Cardiac fibroblast (primary cell): Measurements from ENCODE around the gene TMIE.

Experiments
- DNase-seq, 2 donors: peaks; one replicate each; pipeline versions ENCODE4 v3.0.0 to v3.0.0-alpha.2; 2010; ENCODE audit warnings: low read depth in 2 of 2
- H3K4me3 ChIP-seq, 2 donors: replicated peaks in 1 of 2; 1 replicate in 1 of 2; 2 replicates in 1 of 2; pipeline ENCODE4 v1.5.1; 2011; ENCODE audit warnings: low read depth in 2 of 2, low read length in 2 of 2, mild to moderate bottlenecking in 2 of 2, moderate library complexity in 1 of 2
- TF ChIP-seq, protein P1 (sequence below): IDR thresholded peaks from one replicate; pipeline ENCODE4 v1.5.1; 2011; ENCODE audit warnings: low read depth, mild to moderate bottlenecking, low read length, inconsistent platforms

TMIE gene

DNA sequence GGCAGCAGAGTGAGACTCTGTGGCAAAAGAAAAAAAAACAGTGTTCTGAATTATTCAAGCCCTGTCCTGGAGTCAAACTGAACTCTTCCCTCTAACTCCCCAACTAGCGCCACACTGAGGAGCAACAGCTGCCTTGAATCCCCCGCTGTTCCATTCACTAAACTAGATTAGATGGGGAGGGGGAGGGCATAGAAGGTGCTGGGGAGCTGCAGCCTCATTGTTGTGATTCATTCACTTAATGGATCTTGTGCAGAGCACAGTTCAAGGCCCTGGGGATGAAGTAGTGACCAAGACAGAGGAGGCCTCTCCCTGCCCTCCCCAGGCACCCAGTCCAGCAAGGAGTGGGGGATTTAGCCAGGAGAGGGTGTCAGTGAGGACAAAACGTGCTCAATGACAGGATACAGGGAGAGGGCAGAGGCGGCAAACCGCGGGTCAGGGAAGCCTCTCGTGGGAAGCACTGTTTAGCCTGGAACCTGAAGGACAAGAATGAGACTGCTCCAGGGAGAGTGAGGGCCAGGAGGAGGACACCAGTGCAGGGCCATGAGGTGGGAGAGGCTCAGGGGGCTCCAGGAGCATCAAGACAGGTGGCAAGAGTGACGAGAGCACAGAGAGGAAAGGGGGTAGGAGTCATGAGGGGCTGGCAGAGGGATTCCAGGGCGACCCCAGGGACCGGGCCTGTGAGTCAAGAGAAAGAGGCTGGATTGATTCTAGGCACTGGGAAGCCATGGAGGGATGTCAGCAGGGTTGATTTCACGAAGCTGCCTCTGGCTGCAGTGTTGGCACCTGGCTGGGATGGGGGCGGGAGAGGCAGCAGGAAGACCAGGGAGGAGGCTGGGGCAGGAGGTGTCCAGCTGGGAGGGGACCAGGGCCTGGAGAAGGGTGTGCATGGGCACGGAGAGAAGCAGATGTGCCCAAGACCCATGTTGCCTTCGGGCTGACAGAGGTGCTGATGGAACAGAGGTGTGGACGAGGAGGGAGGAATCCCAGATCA, 39.1 kb upstream of the TMIE start:
- DNase-seq = no peak
- H3K4me3 ChIP-seq = no peak overlapping the region
- TF ChIP-seq, protein P1, sequence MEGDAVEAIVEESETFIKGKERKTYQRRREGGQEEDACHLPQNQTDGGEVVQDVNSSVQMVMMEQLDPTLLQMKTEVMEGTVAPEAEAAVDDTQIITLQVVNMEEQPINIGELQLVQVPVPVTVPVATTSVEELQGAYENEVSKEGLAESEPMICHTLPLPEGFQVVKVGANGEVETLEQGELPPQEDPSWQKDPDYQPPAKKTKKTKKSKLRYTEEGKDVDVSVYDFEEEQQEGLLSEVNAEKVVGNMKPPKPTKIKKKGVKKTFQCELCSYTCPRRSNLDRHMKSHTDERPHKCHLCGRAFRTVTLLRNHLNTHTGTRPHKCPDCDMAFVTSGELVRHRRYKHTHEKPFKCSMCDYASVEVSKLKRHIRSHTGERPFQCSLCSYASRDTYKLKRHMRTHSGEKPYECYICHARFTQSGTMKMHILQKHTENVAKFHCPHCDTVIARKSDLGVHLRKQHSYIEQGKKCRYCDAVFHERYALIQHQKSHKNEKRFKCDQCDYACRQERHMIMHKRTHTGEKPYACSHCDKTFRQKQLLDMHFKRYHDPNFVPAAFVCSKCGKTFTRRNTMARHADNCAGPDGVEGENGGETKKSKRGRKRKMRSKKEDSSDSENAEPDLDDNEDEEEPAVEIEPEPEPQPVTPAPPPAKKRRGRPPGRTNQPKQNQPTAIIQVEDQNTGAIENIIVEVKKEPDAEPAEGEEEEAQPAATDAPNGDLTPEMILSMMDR = no peak

DNA sequence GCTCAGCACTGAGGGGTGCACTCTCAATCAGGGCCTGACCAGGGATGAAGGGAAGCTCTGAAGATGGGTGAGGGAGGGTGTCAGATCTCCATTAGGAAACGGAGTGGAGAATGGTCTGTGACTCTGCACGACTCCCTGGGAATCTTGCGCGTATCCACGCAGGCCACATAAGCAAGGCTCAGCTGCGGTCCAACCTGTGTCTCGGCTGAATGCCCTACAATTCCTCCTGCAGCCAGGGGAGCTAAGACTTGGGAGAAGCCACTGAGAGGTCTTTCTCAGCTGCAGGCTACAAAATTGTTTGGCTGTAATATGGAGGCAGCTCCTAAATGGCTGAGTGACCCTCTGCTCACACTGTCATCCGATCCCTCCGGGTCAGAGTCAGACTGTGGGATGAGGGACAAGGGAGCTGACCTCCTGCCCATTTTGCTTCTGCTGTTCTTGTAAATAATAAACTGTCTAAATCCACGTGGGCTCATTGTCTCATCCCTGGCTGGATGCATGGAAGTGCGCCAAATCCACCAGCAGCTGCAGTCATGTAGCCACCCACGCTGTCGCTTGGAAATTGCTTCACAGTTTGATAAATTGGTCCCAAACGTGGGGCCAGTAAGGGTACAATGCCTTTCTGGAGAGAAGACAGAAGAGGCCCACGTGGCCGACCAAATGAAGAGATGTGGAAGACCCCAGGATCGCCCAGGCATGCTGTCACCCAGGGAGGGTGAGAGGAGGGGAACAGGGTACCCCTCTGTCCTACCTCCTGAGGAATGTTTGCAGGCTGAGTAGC, 38.2 kb upstream of the TMIE start:
- DNase-seq = peak; percentile 32 to 33
- TF ChIP-seq, protein P1 = no peak
- H3K4me3 ChIP-seq = no peak overlapping the region

DNA sequence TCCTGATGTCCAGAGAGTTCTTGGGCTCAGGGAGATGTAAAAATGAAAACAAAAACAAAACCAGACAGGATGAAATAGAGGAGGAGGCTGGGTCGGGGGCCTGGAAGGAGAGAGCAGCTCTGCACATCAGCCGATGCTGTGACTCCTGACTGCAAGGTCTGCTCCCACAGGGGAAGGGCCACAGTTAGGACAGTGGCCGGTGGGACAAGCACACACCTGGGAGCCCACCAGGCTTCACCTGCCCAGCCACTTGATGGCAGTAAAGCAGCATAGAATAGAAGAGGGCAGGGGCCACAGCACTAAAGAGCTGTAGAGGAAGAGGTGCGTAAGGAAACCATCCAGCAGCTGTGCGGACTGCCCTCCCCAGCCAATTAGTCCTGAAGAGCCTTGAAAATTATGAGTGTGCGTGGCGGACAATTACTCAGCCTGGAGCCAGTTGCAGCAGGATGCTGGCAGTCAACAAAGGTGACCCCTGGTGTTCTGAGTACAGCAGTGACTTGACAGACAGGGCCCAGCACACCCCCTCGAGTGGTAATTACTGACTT, 37.5 kb upstream of the TMIE start:
- DNase-seq = peak in 1 of 2 donors; percentile 13
- H3K4me3 ChIP-seq = no peak overlapping the region
- TF ChIP-seq, protein P1 = no peak

DNA sequence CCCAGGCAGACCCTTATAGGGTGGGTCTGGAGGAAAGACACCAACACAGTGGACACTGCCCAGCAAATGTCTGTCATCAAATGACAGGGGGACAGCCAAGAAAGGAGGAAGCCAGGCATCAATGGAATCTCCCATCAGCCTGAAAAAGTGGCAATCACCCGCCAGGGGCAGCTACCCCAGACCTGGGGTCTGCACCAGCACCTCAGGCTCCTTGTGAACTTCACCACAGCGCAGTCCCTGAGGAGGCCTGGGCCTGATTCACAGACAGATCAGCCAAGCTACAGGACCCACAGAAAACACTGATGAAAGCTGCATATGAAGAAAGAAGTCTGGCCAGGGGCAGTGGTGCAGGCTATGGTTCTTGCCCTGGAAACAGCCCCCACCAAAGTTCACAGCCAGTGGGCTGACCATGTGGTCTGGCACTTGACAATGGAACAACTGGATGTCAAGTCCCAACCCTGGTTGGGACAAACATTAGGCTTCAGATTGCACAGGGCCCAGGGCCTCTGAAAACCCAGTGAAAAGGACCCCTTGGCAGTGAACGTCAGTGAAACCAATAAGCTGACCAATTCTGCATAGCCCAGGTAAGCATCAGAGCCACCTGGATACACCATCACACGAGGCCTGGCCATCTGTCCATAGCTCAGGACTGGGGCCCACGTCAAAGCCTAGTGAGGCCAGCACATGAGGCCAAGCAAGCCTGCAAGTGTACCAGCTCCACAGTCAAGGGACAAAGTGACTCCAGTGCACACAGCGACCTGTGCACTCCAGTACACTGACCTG, 36.8 kb upstream of the TMIE start:
- TF ChIP-seq, protein P1 = no peak
- no peak for DNase-seq

DNA sequence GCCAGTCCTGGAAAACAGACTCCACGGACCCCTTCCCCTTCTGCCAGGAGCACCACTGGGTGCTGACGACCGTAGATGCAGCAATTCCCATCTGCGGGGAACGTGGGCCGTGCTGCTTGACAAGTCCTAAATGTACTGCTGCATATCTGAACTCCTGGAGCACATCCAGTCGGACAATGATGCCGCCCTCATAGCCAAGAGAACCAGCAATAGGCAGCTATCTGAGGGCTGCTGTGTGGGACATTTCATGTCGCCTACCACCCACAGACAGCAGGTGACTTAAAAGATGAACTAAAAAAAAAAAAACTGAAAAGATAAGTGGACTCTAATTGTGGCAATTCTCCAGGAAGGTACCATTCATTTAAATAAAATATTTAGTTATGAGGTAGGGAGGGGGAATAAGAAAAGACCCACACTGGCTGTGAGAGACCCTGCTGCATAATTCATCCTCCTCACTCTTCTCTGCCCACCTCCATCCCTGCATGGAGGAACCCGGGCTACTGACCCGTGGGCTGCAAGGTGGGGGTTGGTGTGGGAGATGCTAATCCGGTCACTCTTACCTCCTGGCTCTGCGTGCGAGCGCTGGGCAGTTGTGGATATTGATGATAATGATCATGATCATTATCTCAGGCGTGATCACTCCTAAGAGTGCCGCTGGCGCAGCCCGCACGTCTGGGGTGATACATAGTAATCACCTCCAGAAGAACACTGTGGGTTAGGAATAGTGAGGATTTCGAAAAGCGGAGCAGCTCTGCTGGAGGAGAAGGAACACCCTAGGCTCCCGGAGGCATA, 36.0 kb upstream of the TMIE start:
- no peak overlapping the region for H3K4me3 ChIP-seq
- TF ChIP-seq, protein P1 = no peak
- DNase-seq = no peak

More for the DNA sequence above, 36.8 kb upstream of the TMIE start:
- H3K4me3 ChIP-seq = no peak overlapping the region
